Activated naive CD8-positive, alpha-beta T cell treated with anti-CD3 and anti-CD28 coated beads, Interleukin-2, amount 10 ng/mL, durations not matched to agents 7 days and 5 days (primary cell): ENCODE data around the gene BAMBI. TPM values are rescaled to one million over a fixed set of nuclear protein-coding genes. Genes with fewer than 3 reads are reported as not detected.

Experiments
- ATAC-seq: fragments of 150-1000 bp; cut with Tn5 transposase; one replicate; pipeline ENCODE4 v1.10.0; 2021; ENCODE audit warnings: low read depth, moderate library complexity
- POLR2A ChIA-PET: fragments of 350-600 bp; sonication (Branson Sonifier 250); formaldehyde crosslinking; loops from one replicate; lab custom pipeline; 2021; ENCODE audit warnings: antibody characterized with exemption; lab: Charles Lee
- DNase-seq: peaks from one replicate; pipeline ENCODE4 v3.0.0; 2021
- H3K27ac Mint-ChIP-seq: one replicate; pipeline ENCODE4 v1.8.0; 2022; ENCODE audit warnings: mild to moderate bottlenecking, mixed read lengths
- H3K27me3 Mint-ChIP-seq: one replicate; pipeline ENCODE4 v1.8.0; 2022; ENCODE audit warnings: mild to moderate bottlenecking, moderate library complexity, mixed read lengths
- H3K36me3 Mint-ChIP-seq: one replicate; pipeline ENCODE4 v1.8.0; 2021; ENCODE audit warnings: mild to moderate bottlenecking, mixed read lengths
- H3K4me1 Mint-ChIP-seq: one replicate; pipeline ENCODE4 v1.8.0; 2021; ENCODE audit warnings: mixed read lengths
- H3K4me3 Mint-ChIP-seq: one replicate; pipeline ENCODE4 v1.8.0; 2022; ENCODE audit warnings: mild to moderate bottlenecking, moderate library complexity, mixed read lengths
- H3K9me3 Mint-ChIP-seq: one replicate; pipeline ENCODE4 v1.8.0; 2021; ENCODE audit warnings: mixed read lengths
- total RNA-seq, 2 experiments: library from RNA; stranded (reverse); gene quantifications; one replicate each; pipeline ENCODE4 v1.2.3, GENCODE V29; 2021

Gene BAMBI
- total RNA-seq, 2 experiments from 2014 or later = 0.30 to 0.31 TPM

GRCh38 chr10:28663576-28664368, 13.5 kb upstream of the BAMBI start:
- peaks cover 4% of the 10 kb centered on the region for H3K4me1 Mint-ChIP-seq
- H3K27ac Mint-ChIP-seq = no peak overlapping the region
- H3K9me3 Mint-ChIP-seq = no peaks in the 10 kb centered on the region
- ATAC-seq = peak; percentile 65
- no peaks in the 10 kb centered on the region for H3K36me3 Mint-ChIP-seq
- H3K4me3 Mint-ChIP-seq = no peak overlapping the region
- H3K27me3 Mint-ChIP-seq = peaks cover 37% of the 10 kb centered on the region
- POLR2A ChIA-PET = no interaction called here
- peak; percentile 57 for DNase-seq

GRCh38 chr10:28664369-28664740, 13.0 kb upstream of the BAMBI start:
- Mint-ChIP-seq H3K27me3 (peaks cover 43% of the 10 kb centered on the region), H3K27ac (no peak overlapping the region), H3K9me3 (no peaks in the 10 kb centered on the region), H3K4me1 (peaks cover 6% of the 10 kb centered on the region), H3K4me3 (no peak overlapping the region), H3K36me3 (no peaks in the 10 kb centered on the region)
- DNase-seq (no peak), ATAC-seq (no peak)
- POLR2A ChIA-PET = no interaction called here

GRCh38 chr10:28666751-28667467, 10.4 kb upstream of the BAMBI start:
- Mint-ChIP-seq H3K27me3 (peaks cover 61% of the 10 kb centered on the region), H3K27ac (no peak overlapping the region), H3K9me3 (no peaks in the 10 kb centered on the region), H3K36me3 (no peaks in the 10 kb centered on the region), H3K4me1 (peaks cover 6% of the 10 kb centered on the region), H3K4me3 (no peak overlapping the region)
- POLR2A ChIA-PET = no interaction called here
- ATAC-seq (no peak), DNase-seq (no peak)

GRCh38 chr10:28668363-28669226, 8.7 kb upstream of the BAMBI start:
- POLR2A ChIA-PET = no interaction called here
- Mint-ChIP-seq H3K9me3 (no peaks in the 10 kb centered on the region), H3K36me3 (no peaks in the 10 kb centered on the region), H3K4me3 (peak overlapping the region; percentile 78), H3K27ac (no peak overlapping the region), H3K27me3 (peaks cover 72% of the 10 kb centered on the region), H3K4me1 (peaks cover 6% of the 10 kb centered on the region)
- ATAC-seq (peak; percentile 95), DNase-seq (peak; percentile 58)

- peak overlapping the region; percentile 78 for H3K4me3 Mint-ChIP-seq
- peaks cover 6% of the 10 kb centered on the region for H3K4me1 Mint-ChIP-seq
- DNase-seq (no peak), ATAC-seq (no peak)
- POLR2A ChIA-PET = no interaction called here
- H3K36me3 Mint-ChIP-seq = no peaks in the 10 kb centered on the region
- H3K27me3 Mint-ChIP-seq = peaks cover 78% of the 10 kb centered on the region
- H3K9me3 Mint-ChIP-seq = no peaks in the 10 kb centered on the region
- H3K27ac Mint-ChIP-seq = no peak overlapping the region
These were observed 7.8 kb upstream of the BAMBI start for GRCh38 chr10:28669227-28670173.

GRCh38 chr10:28674782-28675181, 2.5 kb upstream of the BAMBI start:
- H3K4me1 Mint-ChIP-seq = peaks cover 14% of the 10 kb centered on the region
- H3K36me3 Mint-ChIP-seq = no peaks in the 10 kb centered on the region
- DNase-seq (no peak), ATAC-seq (no peak)
- no peak overlapping the region for H3K4me3 Mint-ChIP-seq
- H3K27me3 Mint-ChIP-seq = peaks cover 74% of the 10 kb centered on the region
- no peak overlapping the region for H3K27ac Mint-ChIP-seq
- H3K9me3 Mint-ChIP-seq = no peaks in the 10 kb centered on the region
- POLR2A ChIA-PET = no interaction called here

GRCh38 chr10:28676326-28676967, 874 bp upstream of the BAMBI start:
- POLR2A ChIA-PET = no interaction called here
- ATAC-seq = no peak
- H3K9me3 Mint-ChIP-seq = no peaks in the 10 kb centered on the region
- no peaks in the 10 kb centered on the region for H3K36me3 Mint-ChIP-seq
- DNase-seq = no peak
- peaks cover 81% of the 10 kb centered on the region for H3K27me3 Mint-ChIP-seq
- H3K4me3 Mint-ChIP-seq = peak overlapping the region; percentile 72
- H3K27ac Mint-ChIP-seq = no peak overlapping the region
- H3K4me1 Mint-ChIP-seq = peaks cover 18% of the 10 kb centered on the region

- Mint-ChIP-seq H3K9me3 (no peaks in the 10 kb centered on the region), H3K27ac (no peak overlapping the region), H3K4me1 (peaks cover 18% of the 10 kb centered on the region), H3K27me3 (peaks cover 78% of the 10 kb centered on the region), H3K36me3 (no peaks in the 10 kb centered on the region), H3K4me3 (peak overlapping the region; percentile 76)
- POLR2A ChIA-PET = no interaction called here
- ATAC-seq (no peak), DNase-seq (peak; percentile 52)
These were observed 766 bp downstream of the BAMBI start for GRCh38 chr10:28677888-28678686.

- Mint-ChIP-seq H3K36me3 (no peaks in the 10 kb centered on the region), H3K9me3 (no peaks in the 10 kb centered on the region), H3K27ac (no peak overlapping the region), H3K4me3 (peak overlapping the region; percentile 76), H3K27me3 (peaks cover 76% of the 10 kb centered on the region), H3K4me1 (peaks cover 18% of the 10 kb centered on the region)
- POLR2A ChIA-PET = no interaction called here
- DNase-seq = no peak
- ATAC-seq = no peak
These were observed 1.6 kb downstream of the BAMBI start for GRCh38 chr10:28678687-28679457.

GRCh38 chr10:28679581-28680357, 2.4 kb downstream of the BAMBI start:
- POLR2A ChIA-PET = no interaction called here
- H3K9me3 Mint-ChIP-seq = no peaks in the 10 kb centered on the region
- peaks cover 18% of the 10 kb centered on the region for H3K4me1 Mint-ChIP-seq
- peak overlapping the region; percentile 20 for H3K4me3 Mint-ChIP-seq
- no peaks in the 10 kb centered on the region for H3K36me3 Mint-ChIP-seq
- H3K27me3 Mint-ChIP-seq = peaks cover 67% of the 10 kb centered on the region
- ATAC-seq (no peak), DNase-seq (no peak)
- H3K27ac Mint-ChIP-seq = no peak overlapping the region
